ENCODE data around the gene KIAA0930.

- no peak for TF ChIP-seq EZH2 (IDR thresholded peaks at IDR 0.05; ENCODE audit: insufficient read depth, poor library complexity, severe bottlenecking)
- TF ChIP-seq EZH2phosphoT487 (IDR thresholded peaks at IDR 0.05; ENCODE audit: insufficient read depth, low read depth), result no peak
Observed at GRCh38 chr22:45208696-45208992, 32.0 kb downstream of the KIAA0930 start.

Data from GM23248 (cell line).